ENCODE measurements around the gene CERS6.

DNA sequence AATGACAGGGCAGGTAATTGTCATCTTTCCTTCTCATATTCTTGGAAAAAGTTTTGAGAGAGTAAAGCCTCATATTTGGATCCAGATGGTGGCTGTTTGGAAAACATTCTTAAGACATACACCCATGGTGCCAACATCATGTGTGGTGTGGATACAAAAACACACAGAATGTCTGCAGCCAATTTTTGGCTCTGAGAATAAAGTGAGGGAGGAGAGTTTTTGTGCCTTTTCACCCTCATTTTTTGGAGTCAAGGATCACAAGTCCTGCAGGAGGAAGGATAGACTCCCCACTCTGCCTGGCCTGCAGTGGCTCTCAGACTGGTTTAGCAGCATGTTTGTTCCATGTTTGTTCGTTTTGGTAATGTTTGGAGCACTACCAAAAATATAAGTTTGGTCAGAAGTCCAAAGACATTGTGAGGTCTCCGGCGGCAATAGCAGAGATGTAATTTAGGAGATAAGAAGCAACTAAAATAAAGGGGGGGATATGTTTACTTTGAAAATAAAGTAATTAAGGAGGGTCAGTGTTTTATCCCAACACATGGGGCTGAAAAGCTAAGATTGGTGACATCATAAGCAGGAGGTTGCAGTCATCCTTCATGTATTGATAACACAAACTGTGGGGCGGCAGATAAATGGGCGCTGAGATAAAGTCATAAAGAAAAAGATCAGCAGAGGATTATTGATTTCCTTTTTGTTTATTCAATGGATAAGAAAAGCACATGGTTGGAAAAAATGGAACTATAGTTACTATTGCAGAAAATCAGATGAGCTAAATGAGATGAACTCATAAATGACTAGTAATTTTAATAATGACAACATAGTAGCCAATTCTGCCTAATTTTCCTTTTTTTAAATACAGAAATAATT lies 347.0 kb downstream of the CERS6 start:
- no peak for TF ChIP-seq CTCF (IDR thresholded peaks at IDR 0.05 in 8 of 11, conservative IDR thresholded peaks at IDR 0.05 in 3 of 11)
- no peak for TF ChIP-seq POLR2AphosphoS5 (IDR thresholded peaks at IDR 0.05)

All from spleen (tissue), 7 donors.